Measurements from ENCODE around the gene SLC35G6. TPM values are rescaled to one million over a fixed set of nuclear protein-coding genes. Genes with fewer than 3 reads are reported as not detected.

Gene SLC35G6
- total RNA-seq, 4 donors from 2014 or later = not detected

GRCh38 chr17:7460850-7461660 is 20.2 kb upstream of the SLC35G6 start:
- Histone ChIP-seq H3K36me3 (peaks cover 5 to 41% (median 10%) of the 10 kb centered on the region in 3 donors), H3K4me1 (peaks cover 7 to 56% (median 9%) of the 10 kb centered on the region in 3 donors), H3K27ac (no peak overlapping the region), H3K27me3 (no peaks in the 10 kb centered on the region), H3K9me3 (no peaks in the 10 kb centered on the region), H3K4me3 (no peak overlapping the region)
- TF ChIP-seq POLR2A (IDR thresholded peaks at IDR 0.05) = no peak
- TF ChIP-seq CTCF (IDR thresholded peaks at IDR 0.05) = no peak
- 90 to 93% methylated on average over 6 to 7 of the region's 7 CpGs for WGBS, 2 donors
- no peak for DNase-seq
- intact Hi-C loops (cut with DNase I) = no loop called here

DNA sequence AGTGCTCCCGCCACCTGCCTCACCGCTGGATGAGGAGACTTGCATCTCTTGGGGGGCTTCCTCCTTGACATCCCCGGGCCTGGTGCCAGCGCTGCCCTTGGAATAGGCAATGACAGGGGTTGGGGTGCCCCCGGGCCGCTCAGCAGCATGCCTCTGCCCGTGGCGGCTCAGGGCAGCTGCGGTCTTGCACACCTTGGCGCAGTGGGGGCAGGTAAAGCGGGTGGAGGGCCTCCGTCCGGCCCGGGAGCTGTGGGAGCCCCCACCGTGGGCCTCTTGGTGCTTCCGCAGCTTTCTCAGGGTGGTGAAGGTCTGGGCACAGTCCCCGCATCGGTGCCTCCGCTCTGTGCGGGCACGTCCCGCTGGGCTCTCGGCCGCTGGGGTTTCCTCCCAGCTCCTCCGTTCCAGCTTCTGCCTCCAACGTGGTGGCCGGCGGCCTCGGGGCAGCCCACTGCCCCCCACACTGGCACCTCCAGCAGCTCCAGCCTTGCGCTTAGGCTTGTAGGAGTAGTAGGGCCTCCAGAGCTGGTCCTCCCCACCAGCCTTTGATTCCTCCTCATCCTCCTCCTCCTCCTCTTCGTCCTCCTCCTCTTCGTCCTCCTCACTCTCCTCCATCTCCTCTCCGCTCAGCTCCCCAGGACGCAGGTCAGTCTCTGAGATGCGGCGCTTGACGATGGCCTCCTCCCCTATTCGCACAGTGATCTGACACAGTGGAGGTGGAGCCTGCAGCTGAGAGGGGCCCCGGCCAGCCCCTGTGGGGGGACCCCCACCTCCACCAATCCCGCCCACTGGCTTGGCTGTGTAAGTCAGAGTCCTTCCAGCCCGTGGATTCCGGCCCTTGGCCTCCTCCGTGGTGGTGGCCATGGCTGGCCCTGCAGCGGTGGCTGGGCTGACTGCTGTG is 18.5 kb upstream of the SLC35G6 start:
- Histone ChIP-seq H3K4me3 (no peak overlapping the region), H3K27ac (peak overlapping the region in 2 of 4 donors; percentile 34 to 71), H3K27me3 (no peaks in the 10 kb centered on the region), H3K36me3 (peaks cover 10 to 58% (median 11%) of the 10 kb centered on the region in 3 donors), H3K9me3 (no peaks in the 10 kb centered on the region), H3K4me1 (peaks cover 14 to 56% (median 17%) of the 10 kb centered on the region in 3 donors)
- intact Hi-C loops (cut with DNase I) = no loop called here
- 92 to 93% methylated on average over 11 to 25 of the region's 44 CpGs for WGBS, 2 donors
- DNase-seq = no peak
- TF ChIP-seq POLR2A (IDR thresholded peaks at IDR 0.05) = no peak
- no peak for TF ChIP-seq CTCF (IDR thresholded peaks at IDR 0.05)

- no peak for TF ChIP-seq CTCF (IDR thresholded peaks at IDR 0.05)
- no peak for TF ChIP-seq POLR2A (IDR thresholded peaks at IDR 0.05)
- peak overlapping the region; percentile 34 to 71 (median 63) for H3K27ac ChIP-seq
- H3K4me3 ChIP-seq = no peak overlapping the region
- intact Hi-C loops (cut with DNase I) = no loop called here
- no peaks in the 10 kb centered on the region for H3K27me3 ChIP-seq
- no peak for DNase-seq
- H3K9me3 ChIP-seq = no peaks in the 10 kb centered on the region
- 100% methylated on average over 1 to 2 of the region's 14 CpGs for WGBS, 2 donors
- H3K4me1 ChIP-seq = peaks cover 14 to 63% (median 17%) of the 10 kb centered on the region in 3 donors
- peaks cover 10 to 64% (median 11%) of the 10 kb centered on the region in 3 donors for H3K36me3 ChIP-seq
Observed at GRCh38 chr17:7463372-7463846, 17.8 kb upstream of the SLC35G6 start.

GRCh38 chr17:7464081-7464480 is 17.2 kb upstream of the SLC35G6 start:
- no peak for DNase-seq
- Histone ChIP-seq H3K27me3 (no peaks in the 10 kb centered on the region), H3K4me1 (peaks cover 14 to 68% (median 17%) of the 10 kb centered on the region in 3 donors), H3K27ac (peak overlapping the region; percentile 34 to 71 (median 63)), H3K4me3 (no peak overlapping the region), H3K9me3 (no peaks in the 10 kb centered on the region), H3K36me3 (peaks cover 10 to 68% (median 11%) of the 10 kb centered on the region in 3 donors)
- intact Hi-C loops (cut with DNase I) = no loop called here
- 40 to 62% methylated on average over 5 to 9 of the region's 9 CpGs for WGBS, 2 donors
- TF ChIP-seq CTCF (IDR thresholded peaks at IDR 0.05) (no peak), POLR2A (IDR thresholded peaks at IDR 0.05) (no peak)
